ENCODE data around the gene CCDC192.

- TF ChIP-seq, protein P1, sequence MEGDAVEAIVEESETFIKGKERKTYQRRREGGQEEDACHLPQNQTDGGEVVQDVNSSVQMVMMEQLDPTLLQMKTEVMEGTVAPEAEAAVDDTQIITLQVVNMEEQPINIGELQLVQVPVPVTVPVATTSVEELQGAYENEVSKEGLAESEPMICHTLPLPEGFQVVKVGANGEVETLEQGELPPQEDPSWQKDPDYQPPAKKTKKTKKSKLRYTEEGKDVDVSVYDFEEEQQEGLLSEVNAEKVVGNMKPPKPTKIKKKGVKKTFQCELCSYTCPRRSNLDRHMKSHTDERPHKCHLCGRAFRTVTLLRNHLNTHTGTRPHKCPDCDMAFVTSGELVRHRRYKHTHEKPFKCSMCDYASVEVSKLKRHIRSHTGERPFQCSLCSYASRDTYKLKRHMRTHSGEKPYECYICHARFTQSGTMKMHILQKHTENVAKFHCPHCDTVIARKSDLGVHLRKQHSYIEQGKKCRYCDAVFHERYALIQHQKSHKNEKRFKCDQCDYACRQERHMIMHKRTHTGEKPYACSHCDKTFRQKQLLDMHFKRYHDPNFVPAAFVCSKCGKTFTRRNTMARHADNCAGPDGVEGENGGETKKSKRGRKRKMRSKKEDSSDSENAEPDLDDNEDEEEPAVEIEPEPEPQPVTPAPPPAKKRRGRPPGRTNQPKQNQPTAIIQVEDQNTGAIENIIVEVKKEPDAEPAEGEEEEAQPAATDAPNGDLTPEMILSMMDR (IDR thresholded peaks at IDR 0.05) = no peak
- no peak for TF ChIP-seq POLR2AphosphoS5 (IDR thresholded peaks at IDR 0.05; ENCODE audit: insufficient read depth in 1 of 2, low read depth in 1 of 2)
Observed at GRCh38 chr5:127854520-127854919, 151.3 kb downstream of the CCDC192 start.

Measured in vagina (tissue), 2 donors.